ENCODE data around the gene TMEM245.

The TMEM245 gene

DNA sequence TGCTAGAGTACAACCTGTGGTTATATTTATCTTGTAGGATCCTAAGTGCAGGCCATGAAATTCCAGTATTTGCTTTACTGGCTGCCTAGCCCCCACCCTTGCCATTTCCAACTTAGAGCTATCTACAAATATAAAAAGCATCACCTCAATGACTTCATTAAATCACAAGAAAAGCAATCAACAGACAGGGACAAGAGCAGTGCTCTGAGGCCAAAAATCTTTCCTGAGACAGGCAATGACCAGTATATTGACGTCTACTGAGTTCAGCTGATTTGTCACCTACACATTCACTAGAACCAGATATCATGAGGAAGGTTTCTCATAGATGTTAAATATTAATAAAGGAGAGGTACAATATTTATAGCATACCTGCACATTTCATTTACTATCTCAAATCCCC, 68.0 kb downstream of the TMEM245 start (continued):
- TF ChIP-seq ZNF600 (tag by site-specific recombination; IDR thresholded peaks at IDR 0.05) (no peak), ZNF777 (tag by site-specific recombination; IDR thresholded peaks at IDR 0.05; ENCODE audit: borderline replicate concordance) (no peak), ZNF558 (tag by site-specific recombination; IDR thresholded peaks at IDR 0.05) (no peak)

DNA sequence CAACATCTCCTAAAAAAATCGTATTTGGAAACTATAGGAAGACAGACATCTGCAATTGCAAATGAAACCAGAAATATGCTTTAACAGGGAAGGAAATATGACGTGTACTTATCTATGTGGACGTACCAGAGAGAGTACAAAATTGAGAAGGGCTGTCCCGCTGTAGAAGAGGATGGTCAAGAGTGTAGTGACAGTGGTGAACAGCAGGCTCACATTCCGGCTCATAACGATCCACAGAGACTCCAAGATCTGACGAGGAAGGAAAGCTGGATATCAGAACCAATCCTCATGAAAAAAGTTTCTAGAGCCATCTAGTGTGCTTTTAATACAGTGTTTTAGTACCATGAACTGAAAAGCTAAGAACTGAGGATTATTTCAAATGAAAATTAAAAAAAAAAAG, 69.3 kb downstream of the TMEM245 start:
- Histone ChIP-seq H3K4me1 (ENCODE audit: control insufficient read depth, insufficient read depth, low read length) (no peaks in the 10 kb centered on the region), H3K36me3 (ENCODE audit: control insufficient read depth in 2 of 2, insufficient read depth in 1 of 2, low read length in 2 of 2) (peaks cover 44 to 89% of the 10 kb centered on the region in 2 experiments), H3K9me3 (ENCODE audit: control insufficient read depth, insufficient read depth, low read depth, low read length) (no peaks in the 10 kb centered on the region), H3K27ac (ENCODE audit: extremely low read depth, low read depth, low read length) (no peak overlapping the region), H3K4me3 (ENCODE audit: low read depth, low read length) (no peak overlapping the region)
- POLR2A ChIA-PET: no interaction called here
- no peak for TF ChIP-seq ZNF121 (tag by site-specific recombination; IDR thresholded peaks at IDR 0.05)
- no peak for TF ChIP-seq ZFP3 (tag by site-specific recombination; IDR thresholded peaks at IDR 0.05; ENCODE audit: low read depth)
- TF ChIP-seq, protein P1, sequence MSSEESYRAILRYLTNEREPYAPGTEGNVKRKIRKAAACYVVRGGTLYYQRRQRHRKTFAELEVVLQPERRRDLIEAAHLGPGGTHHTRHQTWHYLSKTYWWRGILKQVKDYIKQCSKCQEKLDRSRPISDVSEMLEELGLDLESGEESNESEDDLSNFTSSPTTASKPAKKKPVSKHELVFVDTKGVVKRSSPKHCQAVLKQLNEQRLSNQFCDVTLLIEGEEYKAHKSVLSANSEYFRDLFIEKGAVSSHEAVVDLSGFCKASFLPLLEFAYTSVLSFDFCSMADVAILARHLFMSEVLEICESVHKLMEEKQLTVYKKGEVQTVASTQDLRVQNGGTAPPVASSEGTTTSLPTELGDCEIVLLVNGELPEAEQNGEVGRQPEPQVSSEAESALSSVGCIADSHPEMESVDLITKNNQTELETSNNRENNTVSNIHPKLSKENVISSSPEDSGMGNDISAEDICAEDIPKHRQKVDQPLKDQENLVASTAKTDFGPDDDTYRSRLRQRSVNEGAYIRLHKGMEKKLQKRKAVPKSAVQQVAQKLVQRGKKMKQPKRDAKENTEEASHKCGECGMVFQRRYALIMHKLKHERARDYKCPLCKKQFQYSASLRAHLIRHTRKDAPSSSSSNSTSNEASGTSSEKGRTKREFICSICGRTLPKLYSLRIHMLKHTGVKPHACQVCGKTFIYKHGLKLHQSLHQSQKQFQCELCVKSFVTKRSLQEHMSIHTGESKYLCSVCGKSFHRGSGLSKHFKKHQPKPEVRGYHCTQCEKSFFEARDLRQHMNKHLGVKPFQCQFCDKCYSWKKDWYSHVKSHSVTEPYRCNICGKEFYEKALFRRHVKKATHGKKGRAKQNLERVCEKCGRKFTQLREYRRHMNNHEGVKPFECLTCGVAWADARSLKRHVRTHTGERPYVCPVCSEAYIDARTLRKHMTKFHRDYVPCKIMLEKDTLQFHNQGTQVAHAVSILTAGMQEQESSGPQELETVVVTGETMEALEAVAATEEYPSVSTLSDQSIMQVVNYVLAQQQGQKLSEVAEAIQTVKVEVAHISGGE (tag by site-specific recombination; conservative IDR thresholded peaks at IDR 0.05; ENCODE audit: low read depth): no peak
- no peak for TF ChIP-seq ZNF768 (tag by site-specific recombination; IDR thresholded peaks at IDR 0.05)
- no peak for TF ChIP-seq ZNF785 (tag by site-specific recombination; IDR thresholded peaks at IDR 0.05)
- TF ChIP-seq BCL11A (tag by site-specific recombination; IDR thresholded peaks at IDR 0.05; ENCODE audit: low read depth): no peak
- no peak for TF ChIP-seq ZNF221 (tag by site-specific recombination; IDR thresholded peaks at IDR 0.05; ENCODE audit: borderline replicate concordance)
- TF ChIP-seq, protein P2, sequence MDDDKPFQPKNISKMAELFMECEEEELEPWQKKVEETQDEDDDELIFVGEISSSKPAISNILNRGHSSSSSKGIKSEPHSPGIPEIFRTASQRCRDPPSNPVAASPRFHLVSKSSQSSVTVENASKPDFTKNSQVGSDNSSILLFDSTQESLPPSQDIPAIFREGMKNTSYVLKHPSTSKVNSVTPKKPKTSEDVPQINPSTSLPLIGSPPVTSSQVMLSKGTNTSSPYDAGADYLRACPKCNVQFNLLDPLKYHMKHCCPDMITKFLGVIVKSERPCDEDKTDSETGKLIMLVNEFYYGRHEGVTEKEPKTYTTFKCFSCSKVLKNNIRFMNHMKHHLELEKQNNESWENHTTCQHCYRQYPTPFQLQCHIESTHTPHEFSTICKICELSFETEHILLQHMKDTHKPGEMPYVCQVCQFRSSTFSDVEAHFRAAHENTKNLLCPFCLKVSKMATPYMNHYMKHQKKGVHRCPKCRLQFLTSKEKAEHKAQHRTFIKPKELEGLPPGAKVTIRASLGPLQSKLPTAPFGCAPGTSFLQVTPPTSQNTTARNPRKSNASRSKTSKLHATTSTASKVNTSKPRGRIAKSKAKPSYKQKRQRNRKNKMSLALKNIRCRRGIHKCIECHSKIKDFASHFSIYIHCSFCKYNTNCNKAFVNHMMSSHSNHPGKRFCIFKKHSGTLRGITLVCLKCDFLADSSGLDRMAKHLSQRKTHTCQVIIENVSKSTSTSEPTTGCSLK (tag by site-specific recombination; IDR thresholded peaks at IDR 0.05): no peak
- TF ChIP-seq ZNF274 (IDR thresholded peaks at IDR 0.05; ENCODE audit: low read length): no peak
- no peak for TF ChIP-seq ZNF274 (tag by site-specific recombination; IDR thresholded peaks at IDR 0.05; ENCODE audit: borderline replicate concordance)
- no peak for TF ChIP-seq ZBTB21 (tag by site-specific recombination; IDR thresholded peaks at IDR 0.05)
- TF ChIP-seq ZNF23 (tag by site-specific recombination; IDR thresholded peaks at IDR 0.05; ENCODE audit: borderline replicate concordance): no peak
- TF ChIP-seq ZNF433 (tag by site-specific recombination; IDR thresholded peaks at IDR 0.05; ENCODE audit: low read depth): no peak
- TF ChIP-seq, protein P3, sequence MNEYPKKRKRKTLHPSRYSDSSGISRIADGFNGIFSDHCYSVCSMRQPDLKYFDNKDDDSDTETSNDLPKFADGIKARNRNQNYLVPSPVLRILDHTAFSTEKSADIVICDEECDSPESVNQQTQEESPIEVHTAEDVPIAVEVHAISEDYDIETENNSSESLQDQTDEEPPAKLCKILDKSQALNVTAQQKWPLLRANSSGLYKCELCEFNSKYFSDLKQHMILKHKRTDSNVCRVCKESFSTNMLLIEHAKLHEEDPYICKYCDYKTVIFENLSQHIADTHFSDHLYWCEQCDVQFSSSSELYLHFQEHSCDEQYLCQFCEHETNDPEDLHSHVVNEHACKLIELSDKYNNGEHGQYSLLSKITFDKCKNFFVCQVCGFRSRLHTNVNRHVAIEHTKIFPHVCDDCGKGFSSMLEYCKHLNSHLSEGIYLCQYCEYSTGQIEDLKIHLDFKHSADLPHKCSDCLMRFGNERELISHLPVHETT (tag by site-specific recombination; IDR thresholded peaks at IDR 0.05): no peak
- TF ChIP-seq ZNF132 (tag by site-specific recombination; IDR thresholded peaks at IDR 0.05; ENCODE audit: borderline replicate concordance): no peak
- CTCF ChIA-PET: interaction anchor here (0.5 to 0.6 kb wide), 2 partner anchors 9 to 66 kb away, joined by 3 to 7 read pairs; no protein-coding TSS in a partner anchor
